HepG2 (cell line): Measurements from ENCODE around the gene TEKT5. TPM values are rescaled to one million over a fixed set of nuclear protein-coding genes. Genes with fewer than 3 reads are reported as not detected.

Experiments
- ARNTL ChIP-seq: sonication (generic); formaldehyde crosslinking; IDR thresholded peaks from 2 replicates; pipeline ENCODE4 v1.4.0; 2020; ENCODE audit warnings: mild to moderate bottlenecking, missing genetic modification reagents
- ATM ChIP-seq: fragments of 450-650 bp; IDR thresholded peaks from 2 replicates; pipeline ENCODE4 v1.7.1; 2017; ENCODE audit warnings: mild to moderate bottlenecking, borderline replicate concordance
- CHCHD3 ChIP-seq: sonication (generic); formaldehyde crosslinking; IDR thresholded peaks from 2 replicates; pipeline ENCODE4 v1.8.0; 2022; ENCODE audit warnings: mild to moderate bottlenecking, missing genetic modification reagents, moderate library complexity
- ETV5 ChIP-seq: IDR thresholded peaks from 2 replicates; pipeline ENCODE4 v1.6.1; 2018; ENCODE audit warnings: missing biosample characterization, missing genetic modification reagents, inconsistent platforms, borderline replicate concordance
- GATA4 ChIP-seq: sonication (generic); IDR thresholded peaks from 2 replicates; pipeline ENCODE4 v1.6.1; 2016; ENCODE audit warnings: antibody characterized with exemption, low read depth, borderline replicate concordance
- HNF1A ChIP-seq, 2 experiments: sonication (generic) in 1 of 2; formaldehyde crosslinking in 1 of 2; IDR thresholded peaks; 2 replicates each; pipeline versions ENCODE4 v1.4.0 to v1.6.1; 2016 to 2020; ENCODE audit warnings: borderline replicate concordance in 1 of 2, low read depth in 1 of 2, mild to moderate bottlenecking in 1 of 2, missing genetic modification reagents in 1 of 2
- HOXA5 ChIP-seq: sonication (generic); formaldehyde crosslinking; IDR thresholded peaks from 2 replicates; pipeline ENCODE4 v1.4.0; 2020; ENCODE audit warnings: missing genetic modification reagents
- KDM1A ChIP-seq: IDR thresholded peaks from 2 replicates; pipeline ENCODE4 v1.6.1; 2016; ENCODE audit warnings: missing compliant biosample characterization
- KLF15 ChIP-seq: sonication (generic); formaldehyde crosslinking; IDR thresholded peaks from 2 replicates; pipeline ENCODE4 v1.8.1; 2023; ENCODE audit warnings: borderline replicate concordance, mild to moderate bottlenecking, inconsistent platforms, missing genetic modification reagents, mixed read lengths
- MAFF ChIP-seq: IDR thresholded peaks from 2 replicates; pipeline ENCODE4 v1.6.1; 2011; ENCODE audit warnings: low read depth, low read length, improper control_type of control experiment
- MIXL1 ChIP-seq: IDR thresholded peaks from 2 replicates; pipeline ENCODE4 v1.6.1; 2016
- MTERF4 ChIP-seq: sonication (generic); formaldehyde crosslinking; IDR thresholded peaks from 2 replicates; pipeline ENCODE4 v1.8.0; 2023; ENCODE audit warnings: mild to moderate bottlenecking, missing genetic modification reagents
- NCOA1 ChIP-seq: sonication (generic); formaldehyde crosslinking; IDR thresholded peaks from 2 replicates; pipeline ENCODE4 v1.9.0; 2021; ENCODE audit warnings: missing genetic modification reagents
- NFE2L2 ChIP-seq: fragments of 150-350 bp; IDR thresholded peaks from 2 replicates; pipeline ENCODE4 v1.6.1; 2014; ENCODE audit warnings: low read length
- NR2F2 ChIP-seq: IDR thresholded peaks from 2 replicates; pipeline ENCODE4 v1.6.1; 2012; ENCODE audit warnings: low read depth, inconsistent platforms, borderline replicate concordance
- POLR2AphosphoS2 ChIP-seq: IDR thresholded peaks from 2 replicates; pipeline ENCODE4 v1.6.1; 2011; ENCODE audit warnings: low read depth, low read length, improper control_type of control experiment
- RFX3 ChIP-seq: IDR thresholded peaks from 2 replicates; pipeline ENCODE4 v1.6.1; 2016; ENCODE audit warnings: missing biosample characterization, missing genetic modification reagents
- RFXAP ChIP-seq: sonication (generic); formaldehyde crosslinking; IDR thresholded peaks from 2 replicates; pipeline ENCODE4 v1.4.0; 2020; ENCODE audit warnings: missing genetic modification reagents, borderline replicate concordance
- THAP9 ChIP-seq: sonication (generic); formaldehyde crosslinking; IDR thresholded peaks from 2 replicates; pipeline ENCODE4; 2020; ENCODE audit warnings: missing genetic modification reagents, mild to moderate bottlenecking, borderline replicate concordance
- ZBTB38 ChIP-seq: sonication (generic); formaldehyde crosslinking; IDR thresholded peaks from 2 replicates; pipeline ENCODE4 v1.5.1; 2020; ENCODE audit warnings: mild to moderate bottlenecking, missing genetic modification reagents
- ZNF3 ChIP-seq: IDR thresholded peaks from 2 replicates; pipeline ENCODE4 v1.7.0; 2017; ENCODE audit warnings: inconsistent platforms
- ZNF629 ChIP-seq: sonication (generic); formaldehyde crosslinking; conservative IDR thresholded peaks from 2 replicates; pipeline ENCODE4 v1.5.0; 2020; ENCODE audit warnings: missing genetic modification reagents
- polyA plus RNA-seq, 8 experiments: library from polyadenylated mRNA; depleted of rRNA in 3 of 8; stranded (reverse) in 7 of 8; unstranded in 1 of 8; fragments of >200 nt; fragmentation: Illumina TruSeq in 4 of 8; extraction: Trizol in 4 of 8; gene quantifications; 2 replicates each; pipeline versions ENCODE4 v1.2.1 to v1.2.3, GENCODE V29; 2011 to 2016; ENCODE audit warnings: low read depth in 4 of 8, missing spikeins in 1 of 8, mixed read lengths in 1 of 8; ENCODE audit not compliant: insufficient read depth in 1 of 8
- total RNA-seq, 5 experiments: library from RNA; depleted of rRNA; stranded (reverse); fragments of >200 nt; fragmentation: Illumina TruSeq; extraction: Trizol; gene quantifications; 2 replicates each; pipeline ENCODE4 v1.2.3, GENCODE V29; 2016; ENCODE audit warnings: low read depth in 1 of 5

The TEKT5 gene
- total and polyA plus RNA-seq, 2 of the 13 experiments (the other 11 are each of a cell fraction or from before 2014, with no cell fraction given), result 0.16 TPM; not detected in 1

DNA sequence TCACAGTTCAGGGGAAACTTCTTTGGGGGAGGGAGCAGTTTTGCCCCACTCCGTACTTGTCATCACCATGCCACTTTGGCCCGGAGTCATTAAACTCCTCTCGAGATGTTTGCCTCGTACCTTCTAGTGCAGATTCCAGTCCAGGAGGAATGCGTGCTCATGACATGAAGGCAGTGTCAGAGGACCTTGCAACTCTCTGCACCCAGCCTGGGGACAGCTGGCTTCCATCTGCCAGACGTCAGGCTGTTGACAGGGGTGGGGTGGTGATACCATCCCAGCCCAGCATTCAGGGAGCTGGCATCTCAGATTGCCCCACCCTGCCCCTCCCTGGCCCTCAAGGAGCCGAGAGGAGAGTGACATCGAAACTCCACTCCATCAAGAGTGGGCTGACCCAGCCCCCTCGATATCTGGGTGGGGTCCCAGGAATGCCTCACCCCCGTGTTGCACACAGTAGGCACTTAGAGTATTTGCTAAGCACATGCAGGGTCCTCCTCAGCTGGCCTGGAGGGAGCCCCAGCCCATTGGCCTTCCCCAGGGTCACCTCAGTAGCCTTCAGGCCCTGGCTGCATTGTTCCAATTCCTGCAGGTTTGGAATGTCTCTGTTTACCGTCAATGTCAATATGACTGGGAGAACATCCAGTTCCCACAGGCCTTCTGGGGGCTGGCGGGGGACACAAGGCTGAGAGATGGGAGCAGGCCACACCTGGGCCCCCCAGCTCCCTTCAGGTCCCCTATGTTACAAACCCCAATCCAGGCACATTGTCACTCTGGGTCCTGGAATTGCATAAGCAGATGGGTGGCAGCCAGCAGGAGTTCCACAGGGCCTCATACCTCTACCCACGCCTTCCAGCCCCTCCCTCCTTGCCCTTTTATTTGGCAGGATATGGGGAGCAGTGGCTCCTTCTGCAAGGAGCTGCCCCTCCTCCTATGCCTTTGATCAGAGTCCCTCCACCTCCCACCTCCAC is 93.0 kb downstream of the TEKT5 start (continued):
- TF ChIP-seq ZBTB38 (CRISPR knock-in tag) (0 out of 2 replicates have a peak, but pooled peaks have one; percentile 27), HNF1A (IDR thresholded peaks at IDR 0.05; ENCODE audit: low read depth) (no peak), HNF1A (CRISPR knock-in tag; IDR thresholded peaks at IDR 0.05; ENCODE audit: borderline replicate concordance) (peak; percentile 16; the same call in 1 of the 2 replicates), ZNF629 (CRISPR knock-in tag) (peak; percentile 64), MTERF4 (CRISPR knock-in tag) (peak; percentile 75; the same call in 1 of the 2 replicates), MIXL1 (CRISPR knock-in tag) (no peak), NCOA1 (CRISPR knock-in tag) (no peak), MAFF (no peak), GATA4 (0 out of 2 replicates have a peak, but pooled peaks have one; percentile 20), THAP9 (CRISPR knock-in tag) (peak; percentile 39; the same call in 1 of the 2 replicates), KLF15 (CRISPR knock-in tag) (no peak), RFXAP (CRISPR knock-in tag) (peak; percentile 53; the same call in 1 of the 2 replicates), ARNTL (CRISPR knock-in tag) (0 out of 2 replicates have a peak, but pooled peaks have one; percentile 35), RFX3 (CRISPR knock-in tag) (no peak), HOXA5 (CRISPR knock-in tag) (0 out of 2 replicates have a peak, but pooled peaks have one; percentile 33), ZNF3 (CRISPR knock-in tag) (no peak), KDM1A (CRISPR knock-in tag) (peak; percentile 21; the same call in 1 of the 2 replicates), NR2F2 (no peak), CHCHD3 (CRISPR knock-in tag) (no peak), POLR2AphosphoS2 (no peak), NFE2L2 (no peak), ATM (no peak), ETV5 (CRISPR knock-in tag) (peak; percentile 33; the same call in 1 of the 2 replicates)
